ENCODE measurements around the gene BIRC7.
"Not testable (repeated sequence)": the region's sequence is repeated elsewhere in the genome, so short reads cannot be mapped to it uniquely, and the experiment has no call there.

Gene BIRC7

DNA sequence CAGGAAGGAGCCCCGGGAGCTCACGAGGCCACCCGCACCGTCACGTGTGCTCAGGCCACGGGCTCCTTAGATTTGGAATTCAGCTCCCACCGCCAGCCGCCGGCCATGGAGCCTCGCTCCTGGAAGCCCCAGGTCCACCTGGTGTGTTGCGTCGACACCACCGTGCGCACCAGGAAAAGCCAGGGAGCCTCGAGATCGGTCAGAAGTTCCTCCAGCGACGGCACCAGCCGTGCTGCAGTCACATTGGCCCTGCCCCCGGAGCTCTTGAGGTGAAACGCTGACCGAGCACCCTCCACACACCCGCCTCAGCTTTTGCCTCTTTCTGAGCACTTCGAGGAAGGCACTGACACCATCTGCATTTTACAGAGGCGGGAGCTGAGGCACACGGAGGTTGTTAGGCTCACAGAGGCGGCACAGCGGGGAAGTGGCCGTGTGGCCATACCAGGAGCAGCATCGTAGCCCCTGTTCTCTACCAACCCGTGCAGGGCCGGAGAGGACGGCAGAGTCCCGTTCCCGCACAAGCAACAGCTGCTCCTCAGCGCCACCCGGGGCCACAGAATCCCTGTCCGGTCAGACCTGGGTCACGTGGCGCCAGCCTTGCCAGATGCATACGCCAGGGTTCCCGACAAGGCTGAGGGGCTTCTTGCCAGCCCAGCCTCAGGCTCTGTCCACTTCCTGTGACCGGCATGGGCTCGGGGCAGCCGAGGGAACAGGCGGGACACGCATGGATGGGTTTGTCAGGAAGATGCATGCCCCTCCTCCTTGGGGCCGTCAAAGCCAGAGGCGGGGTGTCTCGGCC, 11.0 kb downstream of the BIRC7 start:
- no peak for DNase-seq (ENCODE audit: low read depth in 4 of 4, low spot score in 1 of 4)

DNA sequence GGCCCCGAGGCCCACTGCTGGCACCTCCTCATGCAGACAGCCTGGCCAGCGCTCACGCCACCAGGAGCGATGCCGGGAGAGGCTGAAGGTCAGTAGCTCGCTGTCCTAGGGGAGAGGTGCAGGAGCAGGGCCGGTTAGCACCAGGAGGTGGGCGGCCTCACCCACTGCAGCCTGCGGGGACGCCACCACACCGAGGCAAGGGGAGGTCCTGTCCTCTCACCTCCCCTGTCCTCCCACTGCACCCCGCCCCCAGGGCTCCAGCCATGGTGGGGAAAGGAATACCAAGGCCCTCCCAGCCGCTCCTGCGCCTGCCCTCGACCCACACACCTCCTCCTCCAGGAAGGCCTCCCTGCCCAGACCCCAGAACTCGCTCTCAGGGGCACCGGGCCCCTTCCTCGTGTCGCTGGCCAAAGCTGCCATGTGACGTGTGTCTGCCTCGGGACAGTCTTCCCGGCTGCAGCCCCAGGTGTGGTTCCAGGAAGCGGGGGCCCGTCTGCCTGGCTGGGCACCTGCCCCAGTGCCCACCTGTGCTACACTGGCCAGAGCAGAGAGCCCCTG, 12.0 kb downstream of the BIRC7 start:
- DNase-seq (ENCODE audit: low read depth in 4 of 4, low spot score in 1 of 4), result no peak

DNA sequence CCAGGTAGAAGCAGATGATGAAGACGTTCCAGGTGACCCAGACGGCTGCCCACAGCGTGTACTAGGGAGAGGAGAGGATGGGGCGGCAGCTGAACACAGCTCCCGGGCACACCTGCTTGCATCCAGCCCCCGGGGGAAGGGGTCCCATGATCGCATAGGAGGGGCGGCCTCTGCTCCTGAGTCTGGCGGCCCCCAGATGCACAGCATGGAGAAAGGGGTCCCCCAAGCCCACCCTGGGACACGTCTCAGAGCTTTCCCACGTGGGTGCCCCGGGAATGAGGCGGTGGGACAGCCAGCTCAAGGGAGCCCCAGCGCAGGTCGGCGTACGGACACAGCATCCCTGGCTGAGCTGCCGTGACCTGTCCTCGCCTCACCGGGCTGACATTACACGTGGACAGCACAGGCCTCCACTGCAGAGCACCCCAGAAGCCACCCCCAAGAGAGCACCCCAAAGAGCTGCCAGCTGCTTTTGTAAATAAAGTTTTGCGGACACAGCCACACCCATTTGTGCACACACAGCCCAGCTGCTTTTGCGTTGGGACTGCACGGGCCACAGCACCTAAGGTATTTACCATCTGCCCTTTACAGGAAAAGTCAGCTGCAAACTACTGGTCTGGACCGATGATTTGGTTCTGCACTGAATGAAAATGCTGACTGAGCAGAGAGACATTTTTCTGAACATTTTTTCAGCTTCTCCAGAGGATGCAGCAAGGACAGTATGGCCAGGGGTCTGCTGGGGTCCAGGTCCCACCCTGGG, 13.3 kb downstream of the BIRC7 start:
- no peak for DNase-seq (ENCODE audit: low read depth in 4 of 4, low spot score in 1 of 4)

DNA sequence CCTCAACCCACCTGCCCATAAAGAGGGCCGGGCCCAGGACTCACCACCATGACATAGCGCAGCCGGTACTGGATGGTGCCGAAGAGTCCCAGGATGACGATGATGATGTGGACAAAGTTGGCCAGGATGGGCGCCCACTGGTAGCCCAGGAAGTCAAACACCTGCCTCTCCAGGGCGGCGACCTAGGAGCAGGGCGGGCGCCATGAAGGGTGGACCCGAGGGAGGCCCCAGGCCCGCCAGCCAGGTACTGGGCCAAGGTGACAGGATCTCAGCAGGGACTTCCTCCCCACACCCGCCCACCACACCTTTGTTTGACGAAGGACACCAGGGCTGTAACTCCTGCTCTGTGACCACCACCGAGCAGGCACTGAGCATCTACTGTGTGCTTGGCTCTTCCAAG, 14.2 kb downstream of the BIRC7 start:
- no peak for DNase-seq (ENCODE audit: low read depth in 4 of 4, low spot score in 1 of 4)

DNA sequence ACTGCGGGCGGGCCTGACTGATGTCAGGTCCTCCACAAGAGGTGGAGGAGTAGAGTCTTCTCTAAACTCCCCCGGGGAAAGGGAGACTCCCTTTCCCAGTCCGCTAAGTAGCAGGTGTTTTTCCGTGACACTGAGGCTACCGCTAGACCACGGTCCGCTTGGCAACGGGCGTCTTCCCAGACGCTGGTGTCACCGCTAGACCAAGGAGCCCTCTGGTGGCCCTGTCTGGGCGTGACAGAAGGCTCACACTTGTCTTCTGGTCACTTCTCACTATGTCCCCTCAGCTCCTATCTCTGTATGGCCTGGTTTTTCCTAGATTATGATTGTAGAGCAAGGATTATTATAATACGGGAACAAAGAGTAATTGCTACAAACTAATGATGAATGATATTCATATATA, 15.6 kb downstream of the BIRC7 start:
- DNase-seq (ENCODE audit: low read depth in 4 of 4, low spot score in 1 of 4), result not testable (repeated sequence)

DNA sequence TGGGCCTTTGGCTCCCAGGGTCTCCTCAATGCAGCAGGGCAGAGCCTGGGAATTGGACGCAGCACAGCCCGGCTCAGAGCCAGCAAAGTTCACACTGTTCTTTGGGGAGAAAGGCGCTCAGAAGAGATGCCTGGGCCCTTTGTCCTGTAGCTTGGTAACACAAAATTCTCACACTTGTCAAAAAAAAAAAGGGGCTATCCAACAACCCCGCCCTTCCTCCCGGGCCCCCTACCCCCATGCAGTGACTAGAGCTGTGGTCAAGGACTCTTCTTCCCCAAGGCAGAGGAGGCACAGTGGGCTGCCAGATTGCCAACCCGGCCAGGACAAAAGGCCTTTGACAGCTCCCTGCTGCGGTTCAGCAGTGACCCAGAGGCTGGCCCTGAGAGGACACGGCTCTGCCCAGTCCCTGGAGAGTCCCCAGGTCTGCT, 16.6 kb downstream of the BIRC7 start:
- no peak for DNase-seq (ENCODE audit: low read depth in 4 of 4, low spot score in 1 of 4)

DNA sequence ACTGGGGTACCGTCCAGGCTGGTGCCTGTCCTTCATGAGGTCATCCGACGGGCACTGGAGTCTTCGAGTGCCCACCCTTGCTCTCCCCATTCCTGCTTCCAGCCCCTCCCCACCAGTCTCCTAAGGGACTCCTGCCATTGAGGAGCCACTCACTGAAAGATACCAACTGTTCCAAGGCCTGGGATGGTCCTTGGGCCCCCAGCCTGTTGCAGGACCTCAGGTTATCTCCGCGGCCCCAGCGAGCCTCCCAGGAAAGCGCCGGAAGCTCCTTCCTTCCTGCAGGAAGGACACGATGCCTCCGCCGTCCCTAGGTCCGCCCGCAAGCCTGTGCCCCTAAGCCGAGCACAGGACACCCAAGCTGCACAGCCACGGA, 17.3 kb downstream of the BIRC7 start:
- no peak for DNase-seq (ENCODE audit: low read depth in 4 of 4, low spot score in 1 of 4)

DNA sequence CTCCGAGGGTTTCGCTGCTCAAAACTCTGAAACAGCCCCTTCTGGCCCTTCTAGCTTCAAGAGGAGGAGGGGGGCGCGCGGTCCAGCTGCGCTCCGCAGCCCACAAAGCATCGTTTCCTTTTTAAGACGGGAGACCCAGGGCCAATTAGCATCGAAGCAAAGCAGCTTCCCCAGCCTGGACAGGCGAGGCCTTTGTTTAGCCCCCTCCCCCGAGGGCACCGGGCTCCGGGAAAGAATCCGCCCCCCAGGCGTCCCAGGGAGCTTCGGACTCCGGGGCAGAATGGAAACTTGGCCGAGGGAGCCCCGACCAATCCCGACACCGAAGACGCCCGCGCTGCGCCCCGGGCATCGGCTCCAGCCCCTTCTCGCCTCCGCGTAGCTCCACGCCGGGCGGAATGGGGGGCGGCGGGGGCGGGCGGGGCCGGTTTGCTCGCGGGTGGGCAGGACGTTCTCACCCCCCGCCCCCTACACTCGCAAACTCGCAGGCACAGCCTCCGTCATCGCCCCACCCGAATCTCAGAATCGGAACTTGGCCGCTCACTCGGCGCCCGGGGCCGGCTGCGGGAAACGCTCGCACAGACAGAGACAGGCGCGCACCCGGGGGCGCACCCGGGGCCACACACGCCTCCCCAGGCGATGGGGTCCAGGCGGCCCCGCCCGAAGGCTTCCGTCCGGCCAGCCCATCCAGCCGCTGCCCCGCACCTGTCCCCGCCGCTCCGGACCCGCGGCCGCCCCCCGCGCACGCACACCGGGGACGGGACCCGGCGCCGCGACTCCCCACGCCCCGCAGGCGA, 17.9 kb downstream of the BIRC7 start:
- DNase-seq (ENCODE audit: low read depth in 4 of 4, low spot score in 1 of 4), result no peak

DNA sequence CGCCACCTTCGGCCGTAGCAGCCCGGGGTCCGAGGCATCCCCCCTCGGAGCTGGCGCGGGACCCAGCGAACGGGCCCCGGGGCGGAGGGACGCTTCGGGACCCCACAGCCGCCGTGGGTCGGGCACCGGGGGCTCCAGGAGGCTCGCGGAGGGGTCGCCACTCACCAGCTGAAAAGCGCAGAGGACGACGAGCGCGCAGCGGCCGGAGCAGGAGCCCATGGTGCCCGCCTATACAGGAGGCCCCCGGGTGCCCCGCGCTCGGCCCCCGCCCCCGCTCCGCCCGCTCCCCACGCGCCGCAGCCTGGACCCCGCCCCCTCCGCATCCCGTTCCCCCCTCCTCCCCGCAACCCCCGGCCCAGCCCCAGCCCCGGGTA, 18.5 kb downstream of the BIRC7 start, which contains the start of gene NKAIN4:
Gene NKAIN4, minus strand, starts transcription at position 232 of the 374 bp plus-strand sequence. Its CDS starts 13 bp downstream, at position 219.
- no peak for DNase-seq (ENCODE audit: low read depth in 4 of 4, low spot score in 1 of 4)

DNA sequence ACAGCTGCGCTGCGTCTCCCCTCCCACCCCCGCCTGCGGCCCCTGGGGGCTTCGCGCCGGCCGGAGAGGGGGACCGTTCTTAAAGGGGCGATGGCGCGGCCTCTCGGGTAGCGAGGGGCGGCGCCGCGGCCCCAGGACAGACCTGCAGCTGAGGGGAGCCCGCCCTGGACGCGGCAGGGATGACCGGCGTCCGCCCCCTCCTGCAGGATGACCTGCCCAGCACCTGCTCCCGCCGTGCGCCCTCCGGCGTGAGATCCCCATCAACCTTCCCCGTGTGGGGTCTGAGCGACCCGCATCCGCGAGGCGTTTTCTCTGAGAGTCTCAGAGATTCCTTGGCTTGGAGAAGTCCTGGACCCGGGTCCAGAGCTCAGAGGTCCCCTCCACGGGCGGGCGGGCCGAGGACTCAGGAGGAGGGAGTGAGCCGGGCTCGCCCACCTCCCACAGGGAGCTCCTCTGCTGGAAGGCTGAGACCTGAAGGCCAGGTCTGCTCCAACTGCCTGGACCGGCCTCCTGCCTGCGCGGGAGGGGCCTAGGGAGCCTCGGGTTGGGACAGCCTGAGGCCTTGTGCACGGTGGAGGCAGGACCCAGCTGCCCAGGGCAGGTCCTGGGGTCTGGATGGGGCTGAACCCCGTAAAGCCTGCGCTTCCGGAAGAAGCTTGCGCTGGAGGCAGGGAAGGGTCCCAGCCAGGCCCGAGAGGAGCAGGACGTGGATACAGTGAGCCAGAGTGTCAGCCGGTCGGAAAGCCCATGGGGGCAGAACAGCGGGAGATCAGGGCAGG, 19.1 kb downstream of the BIRC7 start:
- no peak for DNase-seq (ENCODE audit: low read depth in 4 of 4, low spot score in 1 of 4)

DNA sequence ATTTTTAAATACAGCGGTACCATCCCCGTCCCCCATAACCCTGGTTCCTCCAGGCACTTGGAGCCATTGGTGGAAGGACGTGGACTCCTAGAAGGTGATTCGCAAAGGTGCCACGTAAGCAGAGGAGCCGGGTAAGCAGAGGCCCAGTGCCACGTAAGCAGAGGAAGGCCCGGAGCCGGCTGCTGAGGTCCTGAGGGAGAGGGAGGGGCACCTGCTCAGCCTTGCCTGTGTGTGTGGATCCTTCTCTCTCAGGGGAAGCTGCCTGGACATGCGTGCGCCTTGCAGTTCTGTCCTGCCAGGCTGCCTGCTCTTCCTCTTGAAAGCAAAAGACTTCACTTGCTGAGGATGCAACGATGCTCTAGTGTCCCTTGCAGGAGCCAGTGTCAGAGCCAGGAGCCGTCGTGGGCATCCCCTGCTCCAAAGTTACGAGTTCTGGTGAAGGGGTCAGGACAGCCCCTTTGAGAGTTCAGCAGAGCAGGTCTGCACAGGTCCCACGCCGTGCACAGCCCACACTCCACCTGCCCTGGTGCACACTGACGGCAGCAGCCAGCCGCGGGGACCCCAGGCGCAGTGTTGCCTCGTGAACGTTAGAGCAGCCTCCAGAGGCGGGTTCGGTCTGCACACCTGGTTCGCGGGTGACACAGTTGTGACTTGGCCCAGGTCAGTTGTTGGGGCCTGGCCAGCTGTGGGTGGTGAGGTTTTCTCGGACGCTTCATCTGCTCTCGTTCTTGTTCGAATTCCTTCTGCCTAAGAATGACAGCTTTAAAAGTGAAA, 20.4 kb downstream of the BIRC7 start:
- no peak for DNase-seq (ENCODE audit: low read depth in 4 of 4, low spot score in 1 of 4)

DNA sequence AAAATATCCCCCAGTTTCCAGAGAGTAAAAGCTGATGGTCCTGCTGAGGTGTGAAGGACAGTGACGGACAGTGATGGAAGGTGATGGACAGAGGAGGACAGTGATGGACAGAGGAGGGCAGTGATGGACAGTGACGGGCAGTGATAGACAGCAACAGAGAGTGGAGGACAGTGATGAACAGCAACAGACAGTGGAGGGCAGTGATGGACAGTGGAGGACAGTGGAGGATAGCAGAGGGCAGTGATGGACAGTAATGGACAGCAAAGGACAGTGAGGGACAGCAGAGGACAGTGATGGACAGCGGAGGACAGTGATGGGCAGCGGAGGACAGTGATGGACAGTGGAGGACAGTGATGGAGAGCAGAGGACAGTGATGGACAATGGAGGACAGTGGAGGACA, 21.2 kb downstream of the BIRC7 start:
- no peak for DNase-seq (ENCODE audit: low read depth in 4 of 4, low spot score in 1 of 4)

DNA sequence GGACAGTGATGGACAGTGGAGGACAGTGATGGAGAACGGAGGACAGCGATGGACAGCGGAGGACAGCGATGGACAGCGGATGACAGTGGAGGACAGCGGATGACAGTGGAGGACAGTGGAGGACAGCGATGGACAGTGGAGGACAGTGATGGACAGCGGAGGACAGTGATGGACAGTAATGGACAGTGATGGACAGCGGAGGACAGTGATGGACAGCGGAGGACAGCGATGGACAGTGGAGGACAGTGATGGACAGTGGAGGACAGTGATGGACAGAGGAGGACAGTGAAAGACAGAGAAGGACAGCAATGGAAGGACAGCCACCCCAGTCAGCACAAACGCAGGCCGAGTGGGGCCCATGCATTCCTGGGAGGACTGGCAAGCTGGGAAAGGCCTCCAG, 21.9 kb downstream of the BIRC7 start:
- DNase-seq (ENCODE audit: low read depth in 4 of 4, low spot score in 1 of 4), result no peak

DNA sequence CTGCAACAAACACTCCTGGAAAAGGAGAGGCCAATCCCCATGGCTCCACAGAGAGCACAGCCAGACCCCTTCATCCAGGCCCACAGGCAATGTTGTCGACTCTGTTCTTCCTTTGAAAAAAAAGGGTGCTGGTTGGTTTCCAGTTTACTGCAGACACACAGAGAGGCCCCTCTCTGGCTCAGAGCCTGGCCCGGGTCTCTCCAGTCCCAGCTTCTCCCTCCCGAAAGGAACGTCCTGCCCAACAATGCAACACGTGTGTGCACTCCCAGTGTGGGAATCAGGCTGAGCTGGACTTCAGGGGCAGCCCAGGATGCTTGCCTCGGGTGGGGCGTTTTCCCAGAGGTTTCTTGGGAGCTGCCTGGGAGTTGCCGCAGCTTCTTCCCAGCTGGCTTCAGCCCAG, 23.1 kb downstream of the BIRC7 start:
- DNase-seq (ENCODE audit: low read depth in 4 of 4, low spot score in 1 of 4), result no peak

DNA sequence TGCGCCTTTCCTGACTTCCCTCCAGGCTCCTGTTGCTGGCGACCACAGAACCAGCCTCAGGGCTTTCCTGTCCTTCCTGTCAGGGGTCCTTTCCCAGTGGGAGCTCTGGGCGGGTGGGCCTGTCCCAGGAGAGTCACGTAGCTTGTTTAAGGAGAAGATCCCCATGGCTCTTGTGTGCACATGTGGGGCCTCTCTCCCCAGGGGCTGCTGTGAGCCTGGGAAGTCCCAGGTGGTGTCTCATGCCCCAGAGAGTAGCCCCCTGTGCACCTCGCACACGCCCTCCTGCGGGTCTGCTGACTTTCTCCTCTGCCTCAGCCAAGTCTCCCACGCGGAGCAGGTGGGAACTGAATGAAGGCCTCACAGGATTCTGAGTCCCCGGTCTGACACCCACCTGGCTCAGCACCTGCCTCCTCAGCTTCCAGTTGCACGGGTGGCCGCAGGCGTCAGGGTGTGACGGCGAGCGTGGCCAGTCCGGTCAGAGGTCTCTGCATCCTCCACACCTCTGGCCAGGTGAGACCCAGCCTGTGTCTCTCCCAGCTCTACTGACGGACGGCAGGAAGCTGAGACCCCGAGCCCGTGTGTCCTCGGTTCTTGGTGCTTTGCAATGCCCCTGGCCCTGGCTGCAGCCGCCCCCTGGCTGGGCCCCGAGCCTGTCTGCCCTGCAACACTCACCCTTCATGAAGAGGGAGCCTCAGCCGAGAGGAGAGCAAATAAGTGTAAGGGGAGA, 24.2 kb downstream of the BIRC7 start:
- DNase-seq (ENCODE audit: low read depth in 4 of 4, low spot score in 1 of 4), result no peak

DNA sequence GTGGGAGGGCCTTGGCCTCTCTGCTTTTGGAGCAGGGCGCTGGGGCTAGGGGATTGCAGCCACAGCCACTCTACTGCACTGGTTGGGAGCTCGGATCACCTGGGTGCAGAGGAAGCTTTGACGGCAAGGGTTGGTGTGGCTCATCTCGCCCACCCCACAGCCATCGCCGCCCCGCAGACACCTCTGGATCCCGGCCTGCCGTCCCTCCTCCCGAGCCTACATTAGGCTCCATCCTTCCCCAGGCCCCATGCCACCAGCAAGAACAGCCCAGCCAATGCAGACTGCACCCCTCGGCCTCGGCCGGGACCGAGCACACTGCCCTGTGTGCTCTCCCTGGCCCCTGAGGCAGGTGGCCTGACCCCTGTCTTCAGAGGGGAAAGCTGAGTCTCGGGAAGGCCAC, 24.8 kb downstream of the BIRC7 start:
- no peak for DNase-seq (ENCODE audit: low read depth in 4 of 4, low spot score in 1 of 4)

DNA sequence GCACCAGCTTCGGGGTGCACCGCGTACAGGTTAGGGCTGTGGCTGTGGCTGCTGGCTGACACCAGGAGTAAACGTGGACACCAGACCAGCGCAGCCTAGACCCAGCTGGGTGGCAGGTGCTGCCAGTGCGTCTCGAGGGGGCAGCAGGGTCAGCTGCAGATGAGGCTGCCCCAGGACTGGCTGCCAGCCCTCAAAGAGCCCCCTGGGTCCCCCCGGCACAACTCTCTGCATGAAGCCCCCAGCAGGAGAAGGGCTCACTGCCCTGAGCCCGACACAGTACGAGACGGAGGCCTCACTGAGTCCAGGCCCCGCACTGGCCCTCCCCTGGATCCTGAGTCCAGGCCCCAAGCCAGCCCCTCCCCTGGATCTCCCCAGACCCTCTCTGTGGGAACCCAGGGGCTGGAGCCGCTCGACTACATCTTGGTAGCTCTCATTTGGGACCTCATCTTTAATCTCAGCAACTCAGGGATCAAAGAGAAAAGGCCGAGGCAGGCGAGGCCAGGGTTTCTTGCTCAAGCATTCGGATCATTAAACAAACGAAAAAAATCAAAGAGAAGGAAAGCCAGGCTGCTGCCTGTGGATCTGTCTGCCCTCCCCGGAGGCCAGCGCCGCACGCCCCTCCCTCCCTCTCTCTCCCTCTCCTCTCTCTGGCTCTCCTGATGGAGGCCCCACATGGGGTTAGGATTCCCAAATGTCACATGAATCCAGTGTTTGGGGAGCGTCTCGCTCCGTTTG, 25.5 kb downstream of the BIRC7 start:
- DNase-seq (ENCODE audit: low read depth in 4 of 4, low spot score in 1 of 4), result no peak

DNA sequence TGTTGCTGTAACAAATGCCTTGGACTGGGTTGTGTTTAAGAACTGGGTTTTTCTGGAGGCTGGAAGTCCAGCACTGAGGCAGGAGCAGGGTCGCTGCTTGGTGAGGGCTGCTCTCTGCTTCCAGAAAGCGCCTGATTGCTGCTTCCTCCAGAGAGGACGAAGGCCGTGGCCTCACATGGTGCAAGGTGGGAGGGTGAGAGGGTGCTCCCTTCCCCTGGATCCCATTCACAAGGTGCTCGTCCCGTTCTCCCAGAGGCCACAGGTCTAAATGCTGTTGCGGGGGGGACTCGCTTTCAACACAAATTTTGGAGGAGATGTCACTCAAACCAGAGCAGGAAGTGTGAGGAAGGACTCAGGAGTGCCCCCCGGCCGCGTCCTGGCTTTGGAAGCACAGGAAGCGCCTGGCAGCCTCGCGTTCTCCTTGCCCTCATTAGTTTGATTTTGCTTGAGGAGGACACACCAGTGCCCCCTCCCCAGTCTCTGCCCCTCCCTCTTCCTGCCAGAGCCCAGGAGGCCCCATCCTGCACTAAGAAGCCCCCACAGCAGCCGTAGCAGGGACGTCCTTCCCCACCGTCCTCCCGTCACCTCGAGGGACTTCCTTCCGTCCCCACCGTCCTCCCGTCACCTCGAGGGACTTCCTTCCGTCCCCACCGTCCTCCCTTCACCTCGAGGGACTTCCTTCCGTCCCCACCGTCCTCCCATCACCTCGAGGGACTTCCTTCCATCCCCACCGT, 26.3 kb downstream of the BIRC7 start:
- DNase-seq (ENCODE audit: low read depth in 4 of 4, low spot score in 1 of 4), result no peak
